Fibroblast of peridontal ligament (primary cell): Measurements from ENCODE around the gene CIART.
"Not testable (repeated sequence)": the region's sequence is repeated elsewhere in the genome, so short reads cannot be mapped to it uniquely, and the experiment has no call there.

Experiments used
- DNase-seq: peaks from one replicate; pipeline ENCODE4 v3.0.0-alpha.2; 2010; ENCODE audit errors: extremely low read depth

Gene CIART

DNA sequence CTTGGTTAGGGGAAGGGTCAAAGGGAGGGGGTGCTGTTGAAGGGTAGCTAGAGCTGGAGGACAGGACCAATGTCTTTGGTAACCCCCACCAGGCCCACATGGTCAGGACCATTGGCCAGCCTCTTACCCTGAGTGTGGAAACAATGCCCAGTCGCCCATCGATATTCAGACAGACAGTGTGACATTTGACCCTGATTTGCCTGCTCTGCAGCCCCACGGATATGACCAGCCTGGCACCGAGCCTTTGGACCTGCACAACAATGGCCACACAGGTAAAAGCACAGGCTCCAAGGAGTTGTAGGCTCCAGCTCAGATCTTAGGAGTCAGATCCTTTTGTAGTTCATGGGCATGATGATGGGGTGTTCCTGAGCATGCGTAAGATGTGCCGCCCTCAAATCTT, 21.0 kb upstream of the CIART start:
- DNase-seq, result no peak

DNA sequence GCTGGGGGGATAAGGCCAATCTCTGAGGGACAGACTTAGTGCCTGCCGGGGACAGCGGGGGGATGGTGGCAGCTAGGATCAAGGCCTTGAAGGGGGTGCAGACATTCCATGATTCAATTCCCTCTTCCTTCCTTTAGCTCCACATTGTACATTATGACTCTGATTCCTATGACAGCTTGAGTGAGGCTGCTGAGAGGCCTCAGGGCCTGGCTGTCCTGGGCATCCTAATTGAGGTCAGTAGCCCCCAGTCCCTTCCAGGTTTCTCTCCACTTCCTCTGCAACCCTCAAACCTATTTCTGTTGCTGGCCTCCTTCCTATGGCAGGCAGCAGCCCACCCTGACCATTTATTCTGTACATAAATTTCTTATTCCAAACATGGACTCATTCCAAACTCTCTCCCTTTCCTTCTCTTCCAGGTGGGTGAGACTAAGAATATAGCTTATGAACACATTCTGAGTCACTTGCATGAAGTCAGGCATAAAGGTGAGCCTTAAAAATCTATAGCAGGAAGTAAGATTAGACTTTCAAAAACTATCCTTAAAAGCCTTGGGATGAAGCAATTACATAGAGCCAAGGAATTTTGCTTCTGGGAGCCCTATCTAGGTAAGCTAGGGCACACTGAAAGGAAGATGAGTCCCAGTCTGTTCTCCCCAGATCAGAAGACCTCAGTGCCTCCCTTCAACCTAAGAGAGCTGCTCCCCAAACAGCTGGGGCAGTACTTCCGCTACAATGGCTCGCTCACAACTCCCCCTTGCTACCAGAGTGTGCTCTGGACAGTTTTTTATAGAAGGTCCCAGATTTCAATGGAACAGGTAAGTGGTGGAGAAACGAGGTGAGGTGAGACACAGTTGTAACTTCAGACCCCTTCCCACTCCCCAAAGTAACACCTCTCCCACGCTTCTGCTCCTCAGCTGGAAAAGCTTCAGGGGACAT, 19.7 kb upstream of the CIART start:
- DNase-seq, result no peak

DNA sequence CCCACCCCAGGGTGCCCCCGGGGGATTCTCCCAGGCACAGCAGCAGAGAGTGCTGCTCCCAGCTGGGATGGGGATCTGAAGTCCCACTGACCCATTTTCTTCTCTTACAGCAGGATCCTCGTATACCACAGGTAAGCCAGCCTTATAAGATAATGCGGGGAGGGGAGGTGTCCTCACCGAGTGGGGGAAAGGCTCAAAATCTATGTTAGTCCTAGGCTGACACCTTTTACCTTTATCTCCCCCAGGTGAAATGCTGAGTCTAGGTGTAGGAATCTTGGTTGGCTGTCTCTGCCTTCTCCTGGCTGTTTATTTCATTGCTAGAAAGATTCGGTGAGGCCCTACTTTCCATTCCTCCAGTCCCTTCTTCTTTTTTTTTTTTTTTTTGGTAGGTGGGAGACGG, 18.8 kb upstream of the CIART start:
- no peak for DNase-seq

DNA sequence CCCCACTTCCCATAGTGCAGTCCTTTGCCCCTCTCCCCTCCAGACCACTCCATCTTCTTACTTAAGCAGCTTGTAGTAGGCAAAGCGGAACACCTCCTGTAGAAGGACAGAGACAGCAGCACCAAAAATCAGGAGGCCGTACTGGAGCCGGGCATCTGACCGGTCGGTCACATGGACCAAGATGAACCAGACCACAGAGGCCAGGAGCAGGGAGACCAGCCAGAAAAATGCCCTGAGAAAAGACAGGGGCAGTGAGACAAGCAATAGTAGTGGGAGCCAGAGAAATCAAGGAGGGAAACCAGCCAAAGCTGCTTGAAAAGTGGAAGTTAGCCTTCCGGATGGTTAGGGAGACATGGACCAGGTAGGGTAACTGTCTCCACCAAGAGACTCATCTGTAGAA, 14.5 kb upstream of the CIART start:
- peak; percentile 15 for DNase-seq

DNA sequence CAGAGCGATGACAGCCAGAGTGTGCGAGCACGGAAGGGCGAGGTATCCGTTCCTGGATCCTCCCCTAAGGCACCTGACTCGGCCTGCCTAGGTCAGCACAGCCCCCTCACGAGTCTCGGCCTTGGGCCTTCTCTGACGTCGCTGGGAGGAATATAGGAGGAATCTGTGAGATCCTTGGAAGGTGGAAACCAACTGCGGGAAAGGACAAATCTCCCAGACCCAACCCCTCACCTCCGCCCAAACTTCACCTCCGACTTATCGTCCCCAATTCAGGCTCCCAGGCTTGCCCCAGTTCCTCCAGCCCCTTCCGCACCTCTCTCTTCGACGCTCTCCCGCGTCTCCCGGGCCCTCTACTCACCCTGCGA, 14.0 kb upstream of the CIART start:
- DNase-seq, result peak; percentile 31

DNA sequence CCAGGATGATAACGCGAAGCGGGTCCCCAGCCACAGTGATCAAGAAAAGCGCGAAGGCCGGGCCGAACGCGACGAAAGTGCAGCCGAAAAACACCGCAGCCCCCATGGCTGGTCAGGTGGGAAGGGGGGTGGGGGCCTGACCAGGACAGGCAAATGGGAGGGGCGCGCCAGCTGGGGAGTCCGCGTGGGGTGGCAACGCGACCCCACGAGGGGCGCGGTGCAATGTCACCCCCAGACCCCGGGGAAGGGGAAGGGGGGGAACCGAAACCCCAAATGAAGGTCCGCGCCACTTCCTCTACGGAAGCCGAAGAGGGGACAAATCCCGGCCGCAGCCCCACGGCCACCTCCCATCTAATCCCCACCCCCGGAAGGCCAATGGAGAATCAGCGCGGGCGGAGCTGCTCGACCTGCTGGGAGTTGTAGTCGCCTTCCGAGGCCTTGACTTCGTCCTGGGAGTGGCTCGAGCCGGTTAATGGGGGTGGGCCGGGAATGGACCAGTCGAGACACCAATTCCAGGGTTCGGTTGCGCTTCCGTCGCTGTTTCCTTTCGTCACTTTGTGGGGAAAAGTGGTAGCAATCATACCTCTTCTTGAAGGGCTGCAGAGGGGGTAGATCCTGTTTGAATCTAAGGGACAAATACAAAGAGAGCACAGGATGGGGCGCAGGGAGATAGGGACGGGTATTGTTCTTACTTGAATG, 13.5 kb upstream of the CIART start, which contains the start of gene APH1A:
Gene APH1A (minus strand): TSS at position 312 of the 699 bp plus-strand sequence. CDS start 206 bp downstream, at position 106.
- DNase-seq, result peak; percentile 95

DNA sequence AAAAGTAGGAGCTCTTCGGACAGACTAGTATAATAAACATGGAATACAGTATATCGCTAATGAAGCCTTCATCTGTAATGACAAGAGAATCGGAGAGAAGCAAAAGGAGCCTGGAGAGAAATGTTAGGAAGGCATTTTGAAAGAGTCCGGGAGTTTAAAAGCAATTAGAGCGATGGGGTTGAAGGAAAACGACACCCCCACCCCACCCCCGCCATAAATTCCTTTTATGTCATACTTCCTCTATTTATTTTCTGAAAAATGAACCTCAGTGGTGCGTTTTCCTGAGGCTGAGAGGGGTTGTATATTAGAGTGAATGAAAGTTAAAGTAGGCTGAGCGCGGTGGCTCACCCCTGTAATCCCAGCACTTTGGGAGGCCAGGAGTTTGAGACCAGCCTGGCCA, 12.9 kb upstream of the CIART start:
- no peak for DNase-seq

DNA sequence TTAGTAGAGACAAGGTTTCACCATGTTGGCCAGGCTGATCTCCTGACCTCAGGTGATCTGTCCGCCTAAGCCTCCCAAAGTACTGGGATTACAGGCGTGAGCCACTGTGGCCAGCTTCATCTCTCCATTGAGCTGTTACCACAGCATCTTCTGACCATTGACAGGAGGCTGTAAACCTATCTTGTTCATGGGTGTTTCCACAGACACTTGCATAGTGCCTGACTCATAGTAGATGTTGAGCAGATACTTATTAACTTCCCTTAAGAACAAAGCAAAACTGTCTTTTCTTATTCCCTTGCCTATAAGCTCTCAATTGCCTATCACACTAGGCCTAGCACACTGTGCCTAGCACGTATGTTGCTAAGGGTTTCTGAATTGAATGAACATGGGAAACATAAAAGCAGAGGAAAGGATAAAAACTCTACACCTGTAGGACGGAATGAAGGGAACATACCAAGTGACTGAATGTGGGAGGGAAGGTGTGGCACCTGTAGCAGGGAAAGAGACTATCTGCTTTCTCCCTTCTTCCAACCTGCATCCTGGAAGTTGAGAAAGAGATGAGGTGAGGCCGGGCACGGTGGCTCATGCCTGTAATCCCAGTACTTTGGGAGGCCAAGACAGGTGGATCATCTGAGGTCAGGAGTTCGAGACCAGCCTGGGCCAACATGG, 10.9 kb upstream of the CIART start:
- DNase-seq, result no peak

DNA sequence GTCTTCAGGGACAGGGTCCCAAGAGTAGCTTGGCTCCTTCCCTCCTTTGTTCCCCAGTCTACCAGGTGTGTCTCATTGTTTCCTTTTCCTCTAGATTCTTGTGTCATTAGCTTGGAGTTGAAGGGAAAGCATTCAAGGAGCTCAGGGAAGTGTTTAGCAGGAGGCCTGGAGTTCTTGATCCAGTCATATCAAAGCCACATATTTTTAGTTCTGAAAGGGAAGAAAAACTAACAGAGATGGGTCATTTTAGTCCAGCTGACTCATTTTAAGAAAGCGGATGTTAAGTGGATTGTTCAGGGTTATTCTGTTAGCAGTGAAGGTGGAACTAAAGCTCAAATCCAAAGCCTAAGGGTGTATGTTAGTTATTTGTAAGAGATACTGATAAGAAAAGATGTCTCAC, 9.0 kb upstream of the CIART start:
- peak; percentile 51 for DNase-seq

DNA sequence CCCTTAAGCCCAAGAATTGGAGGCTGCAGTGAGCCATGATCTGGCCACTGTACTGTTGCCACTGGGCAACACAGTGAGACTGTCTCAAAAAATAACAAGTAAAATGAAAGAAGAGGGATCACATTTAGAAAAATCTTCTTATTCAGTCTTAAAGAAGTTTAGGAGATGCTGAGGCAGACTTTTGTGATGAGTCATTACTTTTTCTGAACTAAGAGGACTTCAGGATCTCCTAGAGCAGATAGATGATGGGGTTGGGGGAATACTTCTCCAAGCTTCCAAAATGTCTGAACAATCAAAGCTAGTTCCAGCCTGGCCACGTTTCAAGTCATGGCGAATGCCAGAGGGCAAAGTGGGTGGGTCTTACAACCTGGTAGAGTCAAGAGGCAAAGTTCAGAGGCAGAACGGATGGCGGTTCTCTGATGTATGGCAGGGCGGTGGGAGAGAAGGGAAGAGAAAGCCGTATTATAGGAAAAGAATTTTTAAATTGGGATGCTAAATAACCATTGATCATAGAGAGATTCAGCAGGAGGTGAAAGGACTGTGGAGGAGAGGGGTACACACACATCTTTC, 2.1 kb upstream of the CIART start:
- DNase-seq, result no peak

DNA sequence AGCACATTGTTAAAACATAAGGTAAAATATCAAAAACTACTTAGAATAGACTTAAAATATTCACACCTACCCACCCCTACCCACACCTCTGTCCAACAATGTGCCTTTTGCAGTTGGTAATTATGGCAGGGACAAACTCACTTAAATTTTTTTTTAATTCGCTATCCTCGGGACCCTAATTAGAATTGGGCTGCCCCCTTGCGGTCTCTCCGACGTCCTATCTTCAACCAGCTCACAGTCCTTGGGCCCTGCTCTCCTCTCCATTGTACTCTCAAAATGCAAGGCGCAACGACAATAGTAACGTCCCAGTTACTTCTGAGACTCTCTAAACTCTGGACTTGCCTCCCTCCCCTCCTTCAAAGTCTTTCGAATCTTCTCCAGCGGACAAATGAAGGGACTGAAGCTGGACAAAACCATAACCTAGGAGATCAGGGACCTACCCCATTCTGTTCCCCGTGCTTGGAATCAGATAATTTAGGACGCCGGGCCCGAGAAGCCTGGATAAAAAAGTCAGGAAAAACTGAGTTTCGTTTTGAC, 1.1 kb upstream of the CIART start:
- peak; percentile 82 for DNase-seq

DNA sequence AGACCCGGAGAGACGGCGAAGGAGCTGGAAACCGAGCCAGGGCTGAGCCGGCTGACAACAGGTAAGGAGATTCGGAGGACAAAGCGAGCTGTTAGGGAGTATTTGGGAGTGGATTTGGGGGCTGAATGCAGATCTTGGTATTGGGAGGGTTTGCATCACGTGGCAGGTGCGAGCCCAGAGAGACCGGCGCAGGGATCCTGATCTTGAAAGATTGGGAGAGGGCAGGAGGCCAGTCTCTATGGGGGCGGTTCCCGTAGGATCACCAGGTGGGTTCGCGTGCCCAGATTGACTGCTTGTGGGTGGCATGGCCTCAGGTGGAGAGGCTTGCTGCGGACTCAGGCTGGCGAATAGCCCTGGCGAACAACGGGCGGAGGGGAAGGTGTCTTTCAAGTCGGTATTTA, 204 bp downstream of the CIART start:
- no peak for DNase-seq

DNA sequence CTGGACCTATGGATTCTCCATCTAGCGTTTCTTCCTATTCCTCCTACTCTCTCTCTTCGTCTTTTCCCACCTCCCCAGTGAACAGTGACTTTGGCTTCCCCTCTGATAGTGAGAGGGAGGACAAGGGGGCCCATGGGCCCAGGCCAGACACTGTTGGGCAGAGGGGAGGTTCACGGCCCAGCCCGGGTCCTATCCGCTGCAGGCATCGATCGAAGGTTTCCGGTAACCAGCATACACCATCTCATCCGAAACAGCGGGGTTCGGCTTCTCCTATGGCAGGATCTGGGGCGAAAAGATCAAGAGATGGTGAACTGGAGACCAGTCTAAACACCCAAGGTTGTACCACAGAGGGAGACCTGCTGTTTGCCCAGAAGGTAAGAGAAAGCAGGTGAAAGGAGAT, 906 bp downstream of the CIART start:
- no peak for DNase-seq

DNA sequence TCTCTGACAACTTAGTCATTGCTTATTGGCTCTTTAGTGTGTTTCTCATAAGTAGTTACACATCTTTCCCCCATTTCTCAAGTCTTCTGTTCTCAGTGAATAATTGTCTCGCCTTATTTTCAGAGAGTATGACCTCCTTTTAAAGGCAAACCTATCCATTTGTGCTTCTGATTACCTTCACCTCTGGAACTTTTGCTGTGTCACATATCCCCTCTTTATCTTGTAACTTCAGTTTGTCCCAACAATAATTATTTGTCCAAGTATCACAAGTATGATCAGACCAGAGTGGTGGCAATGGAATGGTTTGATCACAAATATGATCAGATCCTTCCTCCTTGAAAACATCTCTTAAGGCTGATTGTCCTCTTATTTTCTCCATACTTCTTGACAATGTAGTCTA, 6.0 kb downstream of the CIART start:
- DNase-seq, result no peak

DNA sequence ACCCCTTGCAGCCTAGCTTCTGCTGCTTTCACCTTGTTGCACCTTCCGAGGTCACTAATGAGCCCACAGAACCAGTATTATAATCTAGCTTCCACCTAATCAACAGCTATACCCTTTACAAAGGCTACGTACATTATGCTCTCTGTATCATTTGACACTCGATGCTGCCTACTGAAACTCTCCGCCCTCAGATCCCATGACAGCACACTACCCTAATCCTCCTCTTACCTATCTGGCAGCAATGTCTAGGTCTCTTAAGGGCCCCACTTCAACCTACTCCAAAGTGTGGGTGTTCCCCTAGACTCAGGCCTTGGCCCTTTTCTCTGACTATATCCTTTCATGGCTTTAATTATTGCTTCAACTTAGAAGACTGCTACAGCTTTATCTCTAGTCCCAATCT, 6.5 kb downstream of the CIART start:
- no peak for DNase-seq

DNA sequence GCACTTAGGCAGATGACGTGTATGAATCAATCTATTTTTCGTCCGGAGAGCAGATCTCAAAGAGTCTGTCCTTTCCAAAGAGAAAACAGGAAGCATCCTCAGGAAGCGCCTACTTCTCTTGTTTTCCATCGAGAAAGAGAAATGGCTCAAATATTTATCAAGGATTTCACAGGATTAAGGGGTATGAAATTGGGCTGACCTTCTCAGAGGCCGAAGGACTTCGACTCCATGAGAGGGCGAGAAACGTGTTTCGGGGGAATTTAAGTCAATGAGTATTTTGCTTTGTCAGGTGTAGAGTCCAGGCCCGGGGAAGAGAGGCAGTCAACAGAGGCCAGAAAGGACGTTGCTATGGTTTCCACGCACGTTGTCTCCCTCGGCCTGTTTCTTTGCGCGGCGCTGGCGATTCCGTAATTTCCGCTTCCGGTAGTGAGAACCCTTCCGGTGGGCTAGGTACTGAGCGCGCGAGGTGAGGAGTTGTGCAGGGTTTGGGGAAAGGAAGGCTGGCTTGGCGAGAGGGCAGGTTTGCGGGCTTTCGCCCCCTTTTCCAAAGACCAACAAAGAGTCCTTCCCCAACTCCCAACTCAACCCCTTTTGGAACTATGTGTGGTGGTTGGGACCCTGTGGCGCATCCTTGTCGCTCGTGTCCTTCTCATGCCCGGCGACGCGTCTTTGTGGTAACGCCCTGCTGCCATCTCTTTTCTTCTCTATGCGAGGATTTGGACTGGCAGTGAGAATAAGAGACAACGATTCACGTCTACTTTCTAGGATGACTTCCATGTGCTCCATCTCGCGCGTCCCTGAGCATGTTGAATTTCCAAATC, 11.3 kb downstream of the CIART start, which contains the start of gene MRPS21:
Gene MRPS21 (plus strand): TSS at position 429 of the 821 bp plus-strand sequence. CDS start 506 bp downstream, outside the sequence.
- peak; percentile 91 for DNase-seq

DNA sequence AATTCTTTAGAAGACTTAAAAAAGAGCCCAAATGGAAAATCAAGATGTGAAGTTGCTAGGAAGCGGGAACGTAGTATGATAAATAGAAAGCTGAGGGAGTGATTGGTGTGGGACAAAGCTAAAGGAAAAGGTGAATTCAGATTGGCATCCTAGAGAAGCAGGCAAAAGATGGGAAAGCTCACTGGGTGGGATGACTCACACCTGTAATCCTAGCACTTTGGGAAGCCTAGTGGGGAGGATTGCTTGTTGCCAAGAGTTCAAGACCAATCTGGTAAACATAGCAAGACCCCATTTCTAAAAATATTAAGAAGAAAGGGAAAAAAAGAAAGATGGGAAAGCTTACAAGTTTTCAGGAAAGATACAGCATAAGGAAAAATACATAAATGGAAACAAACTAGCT, 13.1 kb downstream of the CIART start:
- DNase-seq, result no peak

DNA sequence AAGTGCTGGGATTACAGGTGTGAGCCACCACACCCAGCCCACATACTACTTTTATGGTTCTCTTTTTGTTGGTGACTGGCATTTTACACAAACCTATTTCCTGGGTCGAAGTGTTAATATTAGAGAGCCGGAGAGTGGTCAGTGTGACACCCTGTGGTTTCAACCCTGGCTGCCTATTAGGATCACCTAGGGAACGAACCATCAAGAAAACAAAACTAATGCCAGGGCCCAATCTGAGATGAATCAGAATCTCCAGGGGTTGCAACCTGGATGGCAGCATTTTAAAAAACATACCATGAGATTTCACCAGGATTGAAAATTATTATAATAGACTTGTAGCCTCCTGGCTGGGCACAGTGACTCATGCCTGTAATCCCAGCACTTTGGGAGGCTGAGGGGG, 17.4 kb downstream of the CIART start:
- no peak for DNase-seq

DNA sequence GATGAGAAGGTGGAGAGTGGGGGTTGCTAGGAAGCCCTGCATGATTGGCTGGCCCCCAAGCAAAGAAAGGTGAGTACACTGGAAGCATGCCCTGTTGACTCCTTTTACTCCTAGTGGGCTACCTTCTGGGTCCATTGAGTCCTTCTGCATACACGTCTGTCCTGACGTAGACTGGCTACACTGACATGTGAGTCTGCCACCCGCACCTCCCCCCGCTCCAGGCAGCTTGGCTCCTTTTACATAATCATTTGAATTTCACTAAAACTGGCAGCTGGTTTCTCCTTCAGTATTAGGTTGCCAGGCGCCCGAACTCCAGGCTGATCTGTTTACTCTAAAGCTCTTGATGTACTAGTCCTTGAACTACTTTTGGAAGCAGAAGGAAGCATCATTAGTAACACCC, 20.0 kb downstream of the CIART start:
- no peak for DNase-seq

DNA sequence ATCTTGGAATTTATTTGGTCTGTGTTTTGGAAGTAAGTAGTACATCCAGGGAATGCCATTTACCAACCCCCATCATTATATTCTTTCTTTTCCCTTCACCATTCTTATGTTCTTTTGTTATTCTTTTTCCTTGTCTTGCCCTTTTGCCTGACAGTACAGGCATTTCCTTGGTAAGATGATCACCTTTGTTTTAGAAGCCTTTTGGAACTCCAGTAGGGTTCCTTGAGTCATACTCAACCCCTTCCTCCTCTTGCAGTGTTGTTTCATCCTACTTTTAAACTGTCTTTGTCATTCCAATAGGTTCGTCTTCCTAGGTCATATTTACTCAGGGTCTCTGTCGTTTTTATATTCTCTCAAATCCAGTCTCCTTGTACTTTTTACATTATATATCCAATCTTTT, 20.5 kb downstream of the CIART start:
- DNase-seq, result no peak

DNA sequence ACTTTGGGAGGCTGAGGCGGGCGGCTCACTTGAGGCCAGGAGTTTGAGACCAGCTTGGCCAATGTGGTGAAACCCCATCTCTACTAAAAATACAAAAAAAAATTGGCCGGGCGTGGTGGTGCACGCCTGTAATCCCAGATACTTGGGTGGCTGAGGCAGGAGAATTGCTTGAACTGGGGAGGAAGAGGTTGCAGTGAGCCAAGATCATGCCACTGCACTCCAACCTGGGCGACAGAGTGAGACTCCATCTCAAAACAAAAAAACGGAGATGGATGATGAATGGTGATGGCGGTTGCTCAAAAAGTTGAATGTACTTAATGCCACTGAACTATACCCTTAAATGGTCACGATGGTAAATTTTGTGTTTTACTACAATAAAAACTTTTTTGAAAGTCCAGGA, 26.2 kb downstream of the CIART start:
- DNase-seq, result not testable (repeated sequence)
